ENCODE results near the gene PDZD2.
"Not testable (repeated sequence)": the region's sequence is repeated elsewhere in the genome, so short reads cannot be mapped to it uniquely, and the experiment has no call there.

Gene PDZD2

GRCh38 chr5:31691408-31691807, 52.5 kb downstream of the PDZD2 start:
- DNase-seq (ENCODE audit: low read depth) = not testable (repeated sequence)

- DNase-seq (ENCODE audit: low read depth) = no peak
Measured at GRCh38 chr5:31692561-31693221, 53.8 kb downstream of the PDZD2 start.

- DNase-seq (ENCODE audit: low read depth) = no peak
Measured at GRCh38 chr5:31698673-31699072, 59.7 kb downstream of the PDZD2 start.

- DNase-seq (ENCODE audit: low read depth) = no peak
Measured at GRCh38 chr5:31701642-31702299, 62.8 kb downstream of the PDZD2 start.

GRCh38 chr5:31702712-31703111, 63.8 kb downstream of the PDZD2 start:
- DNase-seq (ENCODE audit: low read depth) = no peak

GRCh38 chr5:31703757-31704156, 64.8 kb downstream of the PDZD2 start:
- no peak for DNase-seq (ENCODE audit: low read depth)

GRCh38 chr5:31706186-31706585, 67.3 kb downstream of the PDZD2 start:
- no peak for DNase-seq (ENCODE audit: low read depth)

- DNase-seq (ENCODE audit: low read depth) = no peak
Measured at GRCh38 chr5:31707329-31707728, 68.4 kb downstream of the PDZD2 start.

- DNase-seq (ENCODE audit: low read depth) = no peak
Measured at GRCh38 chr5:31708089-31708488, 69.2 kb downstream of the PDZD2 start.

GRCh38 chr5:31711363-31711762, 72.4 kb downstream of the PDZD2 start:
- DNase-seq (ENCODE audit: low read depth) = no peak

GRCh38 chr5:31711935-31712592, 73.1 kb downstream of the PDZD2 start:
- DNase-seq (ENCODE audit: low read depth) = no peak

GRCh38 chr5:31717561-31717960, 78.6 kb downstream of the PDZD2 start:
- no peak for DNase-seq (ENCODE audit: low read depth)

- DNase-seq (ENCODE audit: low read depth) = no peak
Measured at GRCh38 chr5:31720004-31720403, 81.1 kb downstream of the PDZD2 start.

- DNase-seq (ENCODE audit: low read depth) = no peak
Measured at GRCh38 chr5:31720811-31721345, 81.9 kb downstream of the PDZD2 start.

GRCh38 chr5:31722111-31722510, 83.2 kb downstream of the PDZD2 start:
- DNase-seq (ENCODE audit: low read depth) = no peak

GRCh38 chr5:31725996-31726395, 87.1 kb downstream of the PDZD2 start:
- DNase-seq (ENCODE audit: low read depth) = no peak

- DNase-seq (ENCODE audit: low read depth) = no peak
Measured at GRCh38 chr5:31726952-31727351, 88.0 kb downstream of the PDZD2 start.

GRCh38 chr5:31728039-31728438, 89.1 kb downstream of the PDZD2 start:
- no peak for DNase-seq (ENCODE audit: low read depth)

GRCh38 chr5:31728806-31729205, 89.9 kb downstream of the PDZD2 start:
- DNase-seq (ENCODE audit: low read depth) = not testable (repeated sequence)

- DNase-seq (ENCODE audit: low read depth) = no peak
Measured at GRCh38 chr5:31730139-31730538, 91.2 kb downstream of the PDZD2 start.

GRCh38 chr5:31731016-31731415, 92.1 kb downstream of the PDZD2 start:
- no peak for DNase-seq (ENCODE audit: low read depth)

GRCh38 chr5:31731710-31732301, 92.9 kb downstream of the PDZD2 start:
- no peak for DNase-seq (ENCODE audit: low read depth)

GRCh38 chr5:31732821-31733220, 93.9 kb downstream of the PDZD2 start:
- DNase-seq (ENCODE audit: low read depth) = not testable (repeated sequence)

Measured in activated gamma-delta T cell treated with anti-CD3 and anti-CD28 coated beads, Interleukin-2, amount 50 U/mL, for 16 hours (primary cell).